Measurements from ENCODE around the gene CDK1. TPM values are rescaled to one million over a fixed set of nuclear protein-coding genes. Genes with fewer than 3 reads are reported as not detected.

CDK1 gene
- total RNA-seq, 2 experiments from 2014 or later: 121 to 125 TPM

- ChIA-PET CTCF (no interaction called here), POLR2A (interaction anchor here (0.8 to 1.1 kb wide), 2 partner anchors 23 to 30 kb away, joined by 3 read pairs; partner anchors contain the start of gene CDK1)
- no peaks in the 10 kb centered on the region for H3K36me3 Mint-ChIP-seq (ENCODE audit: low read depth)
- H3K9me3 Mint-ChIP-seq: no peaks in the 10 kb centered on the region
- H3K4me3 Mint-ChIP-seq: no peak overlapping the region
- H3K27me3 Mint-ChIP-seq: peaks cover 12% of the 10 kb centered on the region
- peaks cover 4% of the 10 kb centered on the region for H3K4me1 Mint-ChIP-seq
- DNase-seq: no peak
- no peak overlapping the region for H3K27ac Mint-ChIP-seq
Observed at GRCh38 chr10:60747817-60748469, 30.3 kb upstream of the CDK1 start.

GRCh38 chr10:60753152-60753551 lies 25.1 kb upstream of the CDK1 start:
- Mint-ChIP-seq H3K27me3 (peaks cover 20% of the 10 kb centered on the region), H3K4me3 (no peak overlapping the region), H3K4me1 (peaks cover 4% of the 10 kb centered on the region), H3K9me3 (no peaks in the 10 kb centered on the region), H3K36me3 (ENCODE audit: low read depth) (no peaks in the 10 kb centered on the region), H3K27ac (no peak overlapping the region)
- POLR2A ChIA-PET: no interaction called here
- DNase-seq: no peak
- CTCF ChIA-PET: no interaction called here

- POLR2A ChIA-PET: no interaction called here
- peaks cover 4% of the 10 kb centered on the region for H3K4me1 Mint-ChIP-seq
- CTCF ChIA-PET: interaction anchor here (0.6 kb wide), 1 partner anchor 28 kb away, joined by 7 read pairs; no protein-coding TSS in a partner anchor
- no peak for DNase-seq
- no peaks in the 10 kb centered on the region for H3K9me3 Mint-ChIP-seq
- H3K27ac Mint-ChIP-seq: no peak overlapping the region
- no peaks in the 10 kb centered on the region for H3K36me3 Mint-ChIP-seq (ENCODE audit: low read depth)
- H3K27me3 Mint-ChIP-seq: peaks cover 15% of the 10 kb centered on the region
- no peak overlapping the region for H3K4me3 Mint-ChIP-seq
Observed at GRCh38 chr10:60753817-60754216, 24.5 kb upstream of the CDK1 start.

- POLR2A ChIA-PET: no interaction called here
- CTCF ChIA-PET: no interaction called here
- no peaks in the 10 kb centered on the region for H3K4me1 Mint-ChIP-seq
- H3K27ac Mint-ChIP-seq: no peak overlapping the region
- H3K4me3 Mint-ChIP-seq: no peak overlapping the region
- no peak for DNase-seq
- peaks cover 9% of the 10 kb centered on the region for H3K27me3 Mint-ChIP-seq
- no peaks in the 10 kb centered on the region for H3K9me3 Mint-ChIP-seq
- H3K36me3 Mint-ChIP-seq (ENCODE audit: low read depth): no peaks in the 10 kb centered on the region
Observed at GRCh38 chr10:60757420-60757895, 20.8 kb upstream of the CDK1 start.

- Mint-ChIP-seq H3K27ac (no peak overlapping the region), H3K27me3 (peaks cover 7% of the 10 kb centered on the region), H3K4me3 (no peak overlapping the region), H3K36me3 (ENCODE audit: low read depth) (no peaks in the 10 kb centered on the region), H3K4me1 (no peaks in the 10 kb centered on the region), H3K9me3 (no peaks in the 10 kb centered on the region)
- POLR2A ChIA-PET: no interaction called here
- DNase-seq: no peak
- CTCF ChIA-PET: no interaction called here
Observed at GRCh38 chr10:60759181-60759580, 19.1 kb upstream of the CDK1 start.

GRCh38 chr10:60760711-60761210 lies 17.5 kb upstream of the CDK1 start:
- CTCF ChIA-PET: interaction anchor here (1.4 kb wide), 1 partner anchor 11 kb away, joined by 4 read pairs; no protein-coding TSS in a partner anchor
- Mint-ChIP-seq H3K4me1 (no peaks in the 10 kb centered on the region), H3K27me3 (peaks cover 9% of the 10 kb centered on the region), H3K4me3 (no peak overlapping the region), H3K27ac (no peak overlapping the region), H3K36me3 (ENCODE audit: low read depth) (no peaks in the 10 kb centered on the region), H3K9me3 (no peaks in the 10 kb centered on the region)
- DNase-seq: no peak
- POLR2A ChIA-PET: no interaction called here

- POLR2A ChIA-PET: no interaction called here
- Mint-ChIP-seq H3K4me1 (peaks cover 8% of the 10 kb centered on the region), H3K4me3 (no peak overlapping the region), H3K36me3 (ENCODE audit: low read depth) (no peaks in the 10 kb centered on the region), H3K9me3 (no peaks in the 10 kb centered on the region), H3K27me3 (peaks cover 4% of the 10 kb centered on the region), H3K27ac (no peak overlapping the region)
- DNase-seq: no peak
- CTCF ChIA-PET: no interaction called here
Observed at GRCh38 chr10:60762554-60762953, 15.7 kb upstream of the CDK1 start.

- Mint-ChIP-seq H3K27ac (no peak overlapping the region), H3K4me1 (peaks cover 10% of the 10 kb centered on the region), H3K36me3 (ENCODE audit: low read depth) (no peaks in the 10 kb centered on the region), H3K4me3 (no peak overlapping the region), H3K27me3 (peaks cover 11% of the 10 kb centered on the region), H3K9me3 (no peaks in the 10 kb centered on the region)
- no peak for DNase-seq
- POLR2A ChIA-PET: interaction anchor here (2.0 kb wide), 1 partner anchor 11 kb away, joined by 14 read pairs; the partner anchor contains the start of gene CDK1
- CTCF ChIA-PET: interaction anchor here (0.7 to 5.1 kb wide), 10 partner anchors 11 to 564 kb away, joined by 3 to 37 read pairs (median 5); partner anchors contain the start of gene CDK1
Observed at GRCh38 chr10:60767424-60767823, 10.9 kb upstream of the CDK1 start.

GRCh38 chr10:60769406-60769805 lies 8.9 kb upstream of the CDK1 start:
- ChIA-PET POLR2A (interaction anchor here (2.6 kb wide), 1 partner anchor 9 kb away, joined by 18 read pairs; the partner anchor contains the start of gene CDK1), CTCF (interaction anchor here (0.9 to 5.1 kb wide), 9 partner anchors 9 to 532 kb away, joined by 3 to 37 read pairs (median 7); partner anchors contain the start of gene CDK1)
- Mint-ChIP-seq H3K9me3 (no peaks in the 10 kb centered on the region), H3K36me3 (ENCODE audit: low read depth) (no peaks in the 10 kb centered on the region), H3K4me3 (no peak overlapping the region), H3K27ac (no peak overlapping the region), H3K27me3 (peaks cover 11% of the 10 kb centered on the region), H3K4me1 (peaks cover 10% of the 10 kb centered on the region)
- no peak for DNase-seq

GRCh38 chr10:60777696-60778213 lies 523 bp upstream of the CDK1 start:
- peak overlapping the region; percentile 99 for H3K4me3 Mint-ChIP-seq
- ChIA-PET POLR2A (interaction anchor here (0.7 to 3.1 kb wide), 24 partner anchors 8 to 1955 kb away, joined by 3 to 36 read pairs (median 4); partner anchors contain the start of gene CCDC6), CTCF (interaction anchor here (0.8 to 2.1 kb wide), 8 partner anchors 8 to 871 kb away, joined by 3 to 11 read pairs (median 3); partner anchors contain the start of gene CCDC6)
- no peaks in the 10 kb centered on the region for H3K27me3 Mint-ChIP-seq
- peak overlapping the region; percentile 97 for H3K27ac Mint-ChIP-seq
- no peak for DNase-seq
- peaks cover 36% of the 10 kb centered on the region for H3K4me1 Mint-ChIP-seq
- peaks cover 30% of the 10 kb centered on the region for H3K36me3 Mint-ChIP-seq (ENCODE audit: low read depth)
- no peaks in the 10 kb centered on the region for H3K9me3 Mint-ChIP-seq

GRCh38 chr10:60778971-60779796 lies 906 bp downstream of the CDK1 start:
- DNase-seq: no peak
- Mint-ChIP-seq H3K9me3 (no peaks in the 10 kb centered on the region), H3K4me1 (peaks cover 48% of the 10 kb centered on the region), H3K36me3 (ENCODE audit: low read depth) (peaks cover 41% of the 10 kb centered on the region), H3K27me3 (no peaks in the 10 kb centered on the region), H3K4me3 (peak overlapping the region; percentile 99), H3K27ac (peak overlapping the region; percentile 97)
- POLR2A ChIA-PET: interaction anchor here (0.6 to 3.1 kb wide), 25 partner anchors 10 to 1954 kb away, joined by 3 to 36 read pairs (median 5); partner anchors contain the start of gene CCDC6
- CTCF ChIA-PET: interaction anchor here (1.3 to 2.1 kb wide), 4 partner anchors 10 to 38 kb away, joined by 3 to 11 read pairs (median 7); no protein-coding TSS in a partner anchor

GRCh38 chr10:60781661-60782060 lies 3.4 kb downstream of the CDK1 start:
- ChIA-PET POLR2A (no interaction called here), CTCF (no interaction called here)
- DNase-seq: no peak
- H3K27me3 Mint-ChIP-seq: no peaks in the 10 kb centered on the region
- H3K27ac Mint-ChIP-seq: peak overlapping the region; percentile 78
- H3K4me1 Mint-ChIP-seq: peaks cover 67% of the 10 kb centered on the region
- peak overlapping the region; percentile 31 for H3K4me3 Mint-ChIP-seq
- H3K36me3 Mint-ChIP-seq (ENCODE audit: low read depth): peaks cover 63% of the 10 kb centered on the region
- no peaks in the 10 kb centered on the region for H3K9me3 Mint-ChIP-seq

Measured in activated CD4-positive, alpha-beta memory T cell treated with anti-CD3 and anti-CD28 coated beads, Interleukin-2, amount 10 ng/mL, durations not matched to agents 7 days and 5 days (primary cell).